ENCODE data around the gene PDZD2.

Gene PDZD2

DNA sequence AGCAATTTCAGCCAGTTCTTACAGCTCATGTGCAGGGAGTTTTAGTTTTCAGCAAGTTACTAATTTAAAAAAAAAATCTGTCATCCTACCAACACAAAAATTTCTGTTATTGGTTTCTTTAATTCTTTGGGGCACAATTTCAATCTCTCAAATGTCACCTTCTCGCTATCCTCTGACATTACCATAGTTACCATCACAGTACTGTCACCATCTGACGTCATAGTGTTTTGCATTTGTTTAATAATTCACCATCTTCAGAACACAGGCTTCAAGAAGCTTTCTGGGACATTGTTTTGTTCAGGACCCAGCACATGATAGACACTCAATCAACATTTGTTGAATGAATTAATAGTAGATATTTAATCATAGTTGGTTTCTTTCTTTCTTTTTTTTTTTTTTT lies 155.1 kb downstream of the PDZD2 start:
- TF ChIP-seq CTCF (IDR thresholded peaks at IDR 0.05; ENCODE audit: low read depth, low read length), result no peak
- no peak for TF ChIP-seq EZH2phosphoT487 (IDR thresholded peaks at IDR 0.05; ENCODE audit: low read depth)
- Histone ChIP-seq H3K4me1 (ENCODE audit: low read length) (peaks cover 6% of the 10 kb centered on the region; the same call in 1 of the 2 replicates), H4K20me1 (ENCODE audit: insufficient read depth, low read length) (no peaks in the 10 kb centered on the region), H3K36me3 (replicated peaks; ENCODE audit: low read depth, low read length) (no peaks in the 10 kb centered on the region), H3K27me3 (ENCODE audit: low read depth, low read length) (no peaks in the 10 kb centered on the region; the same call in 1 of the 2 replicates), H3K79me2 (ENCODE audit: low read length) (no peaks in the 10 kb centered on the region), H3K9me3 (ENCODE audit: insufficient read depth, low read length) (no peaks in the 10 kb centered on the region), H3K4me2 (ENCODE audit: low read length) (no peak overlapping the region), H3K9ac (ENCODE audit: low read length) (no peak overlapping the region), H3K27ac (ENCODE audit: low read length) (no peak overlapping the region), H3K4me3 (ENCODE audit: low read length) (no peak overlapping the region), H2AFZ (ENCODE audit: low read depth, low read length) (no peak overlapping the region)

- TF ChIP-seq EZH2phosphoT487 (IDR thresholded peaks at IDR 0.05; ENCODE audit: low read depth), result no peak
- TF ChIP-seq CTCF (IDR thresholded peaks at IDR 0.05; ENCODE audit: low read depth, low read length), result no peak
- Histone ChIP-seq H3K27me3 (ENCODE audit: low read depth, low read length) (peaks cover 9% of the 10 kb centered on the region; the same call in 1 of the 2 replicates), H3K4me2 (ENCODE audit: low read length) (no peak overlapping the region)
Observed at GRCh38 chr5:31798168-31798567, 159.2 kb downstream of the PDZD2 start.

DNA sequence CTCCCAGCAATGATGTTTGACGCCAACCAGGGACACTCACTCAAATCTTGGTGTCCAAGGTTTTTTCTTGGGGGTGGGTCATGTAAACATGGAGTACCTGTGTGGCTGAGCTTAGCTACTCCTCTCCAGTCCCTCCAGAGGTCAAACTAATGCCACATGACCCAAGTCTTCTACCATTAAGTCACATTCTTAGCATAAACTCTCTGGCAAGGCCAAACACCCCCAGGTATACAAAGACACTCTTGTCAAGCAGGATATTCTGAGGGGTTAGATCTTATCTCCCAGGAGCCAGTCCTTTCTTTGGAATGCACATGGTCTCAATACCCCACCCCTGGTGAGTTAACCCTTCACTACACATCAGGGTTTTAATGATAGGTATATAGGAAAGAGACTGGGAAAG lies 161.4 kb downstream of the PDZD2 start:
- Histone ChIP-seq H3K27ac (ENCODE audit: low read length) (no peak overlapping the region), H3K9ac (ENCODE audit: low read length) (no peak overlapping the region), H3K4me2 (ENCODE audit: low read length) (no peak overlapping the region), H3K4me3 (ENCODE audit: low read length) (no peak overlapping the region), H3K27me3 (ENCODE audit: low read depth, low read length) (peaks cover 9% of the 10 kb centered on the region; the same call in 1 of the 2 replicates), H3K9me3 (ENCODE audit: insufficient read depth, low read length) (no peaks in the 10 kb centered on the region), H3K4me1 (ENCODE audit: low read length) (no peaks in the 10 kb centered on the region), H4K20me1 (ENCODE audit: insufficient read depth, low read length) (no peaks in the 10 kb centered on the region), H3K36me3 (replicated peaks; ENCODE audit: low read depth, low read length) (no peaks in the 10 kb centered on the region), H2AFZ (ENCODE audit: low read depth, low read length) (no peak overlapping the region), H3K79me2 (ENCODE audit: low read length) (no peaks in the 10 kb centered on the region)
- no peak for TF ChIP-seq EZH2phosphoT487 (IDR thresholded peaks at IDR 0.05; ENCODE audit: low read depth)
- TF ChIP-seq CTCF (IDR thresholded peaks at IDR 0.05; ENCODE audit: low read depth, low read length), result no peak

More at GRCh38 chr5:31798168-31798567, 159.2 kb downstream of the PDZD2 start:
- no peak overlapping the region for H3K27ac ChIP-seq (ENCODE audit: low read length)
- no peaks in the 10 kb centered on the region for H3K79me2 ChIP-seq (ENCODE audit: low read length)
- H3K4me1 ChIP-seq (ENCODE audit: low read length), result peaks cover 6% of the 10 kb centered on the region; the same call in 1 of the 2 replicates
- no peaks in the 10 kb centered on the region for H3K36me3 ChIP-seq (replicated peaks; ENCODE audit: low read depth, low read length)
- no peak overlapping the region for H2AFZ ChIP-seq (ENCODE audit: low read depth, low read length)
- H3K9ac ChIP-seq (ENCODE audit: low read length), result no peak overlapping the region
- no peaks in the 10 kb centered on the region for H3K9me3 ChIP-seq (ENCODE audit: insufficient read depth, low read length)
- H3K4me3 ChIP-seq (ENCODE audit: low read length), result no peak overlapping the region
- H4K20me1 ChIP-seq (ENCODE audit: insufficient read depth, low read length), result no peaks in the 10 kb centered on the region

GRCh38 chr5:31805785-31806400 lies 167.0 kb downstream of the PDZD2 start:
- H3K36me3 ChIP-seq (replicated peaks; ENCODE audit: low read depth, low read length), result no peaks in the 10 kb centered on the region
- TF ChIP-seq EZH2phosphoT487 (IDR thresholded peaks at IDR 0.05; ENCODE audit: low read depth) (no peak), CTCF (IDR thresholded peaks at IDR 0.05; ENCODE audit: low read depth, low read length) (no peak)
- H4K20me1 ChIP-seq (ENCODE audit: insufficient read depth, low read length), result no peaks in the 10 kb centered on the region
- H2AFZ ChIP-seq (ENCODE audit: low read depth, low read length), result no peak overlapping the region
- no peaks in the 10 kb centered on the region for H3K9me3 ChIP-seq (ENCODE audit: insufficient read depth, low read length)
- no peak overlapping the region for H3K4me2 ChIP-seq (ENCODE audit: low read length)
- no peaks in the 10 kb centered on the region for H3K4me1 ChIP-seq (ENCODE audit: low read length)
- H3K27me3 ChIP-seq (ENCODE audit: low read depth, low read length), result peaks cover 19% of the 10 kb centered on the region; the same call in 1 of the 2 replicates
- no peak overlapping the region for H3K9ac ChIP-seq (ENCODE audit: low read length)
- no peaks in the 10 kb centered on the region for H3K79me2 ChIP-seq (ENCODE audit: low read length)
- no peak overlapping the region for H3K27ac ChIP-seq (ENCODE audit: low read length)
- no peak overlapping the region for H3K4me3 ChIP-seq (ENCODE audit: low read length)

All from OCI-LY3 (cell line).